ENCODE measurements around the gene EFNA4.

Gene EFNA4

DNA sequence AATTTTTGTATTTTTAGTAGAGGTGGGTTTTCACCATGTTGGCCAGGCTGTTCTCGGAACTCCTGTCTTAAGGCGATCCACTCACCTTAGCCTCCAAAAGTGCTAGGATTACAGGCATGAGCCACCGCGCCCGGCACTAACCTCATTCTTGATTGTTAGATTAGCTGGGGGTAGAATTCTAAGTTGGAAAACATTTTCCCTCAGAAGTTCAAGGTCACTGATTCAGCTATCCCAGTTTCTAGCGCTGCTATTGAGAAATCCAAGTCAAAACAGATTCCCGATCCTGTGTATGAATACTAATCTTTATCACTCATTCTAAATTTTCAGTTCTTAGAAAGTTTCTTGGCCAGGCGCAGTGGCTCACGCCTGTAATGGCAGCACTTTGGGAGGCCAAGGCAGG, 39.8 kb downstream of the EFNA4 start:
- Histone ChIP-seq H3K9me3 (ENCODE audit: control insufficient read depth, insufficient read depth, low read depth, low read length) (no peaks in the 10 kb centered on the region), H3K27ac (ENCODE audit: low read depth, low read length) (no peak overlapping the region), H3K4me1 (ENCODE audit: control insufficient read depth, insufficient read depth, low read length) (no peaks in the 10 kb centered on the region), H3K9ac (ENCODE audit: low read length) (no peak overlapping the region), H3K27me3 (ENCODE audit: control insufficient read depth, insufficient read depth, low read length) (no peaks in the 10 kb centered on the region; the same call in 1 of the 2 replicates), H3K36me3 (ENCODE audit: control insufficient read depth, insufficient read depth, low read length) (no peaks in the 10 kb centered on the region), H3K4me3 (ENCODE audit: low read depth, low read length) (no peak overlapping the region)

DNA sequence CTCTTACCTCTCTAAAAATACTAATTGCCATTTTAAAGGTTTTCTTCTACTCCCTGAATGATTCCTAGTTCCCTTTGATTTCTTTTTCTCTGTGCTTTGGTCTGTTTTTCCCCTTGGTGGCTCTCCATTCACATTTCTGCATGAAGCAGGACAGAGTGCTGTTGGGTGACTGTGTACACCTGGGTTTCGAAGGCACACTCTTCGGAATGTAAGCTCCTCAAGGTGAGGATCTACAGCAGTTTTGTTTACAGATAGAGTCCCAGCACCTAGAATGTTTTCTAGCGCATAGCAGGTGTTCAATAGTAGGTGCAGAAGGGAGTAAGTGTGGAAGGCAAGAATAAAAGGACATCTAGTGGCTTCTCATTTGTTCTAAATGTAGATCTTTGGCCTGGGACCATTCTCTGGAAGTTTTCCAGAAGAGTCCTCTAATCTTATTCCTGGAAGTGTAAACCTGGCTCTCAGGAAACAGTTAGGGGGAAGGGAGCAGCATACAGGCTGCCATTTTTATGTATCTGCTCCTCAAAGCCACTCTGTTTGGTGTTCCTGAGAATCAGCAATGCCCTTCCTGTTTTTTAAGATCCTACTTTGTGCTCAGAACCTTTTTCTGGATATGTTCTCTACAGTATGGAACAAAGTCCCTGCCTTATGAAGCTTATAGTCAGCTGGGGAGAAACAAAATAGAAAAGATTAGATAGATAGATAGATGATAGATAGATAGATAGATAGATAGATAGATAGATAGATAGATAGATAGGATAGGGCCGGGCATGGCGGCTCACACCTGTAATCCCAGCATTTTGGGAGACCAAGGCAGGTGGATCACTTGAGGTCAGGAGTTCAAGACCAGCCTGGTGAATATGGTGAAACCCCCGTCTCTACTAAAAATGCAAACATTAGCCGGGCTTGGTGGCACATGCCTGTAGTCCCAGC, 41.3 kb downstream of the EFNA4 start:
- Histone ChIP-seq H3K9me3 (ENCODE audit: control insufficient read depth, insufficient read depth, low read depth, low read length) (no peaks in the 10 kb centered on the region), H3K4me1 (ENCODE audit: control insufficient read depth, insufficient read depth, low read length) (no peaks in the 10 kb centered on the region), H3K4me3 (ENCODE audit: low read depth, low read length) (no peak overlapping the region), H3K27ac (ENCODE audit: low read depth, low read length) (no peak overlapping the region), H3K9ac (ENCODE audit: low read length) (no peak overlapping the region), H3K27me3 (ENCODE audit: control insufficient read depth, insufficient read depth, low read length) (no peaks in the 10 kb centered on the region; the same call in 1 of the 2 replicates), H3K36me3 (ENCODE audit: control insufficient read depth, insufficient read depth, low read length) (no peaks in the 10 kb centered on the region)

DNA sequence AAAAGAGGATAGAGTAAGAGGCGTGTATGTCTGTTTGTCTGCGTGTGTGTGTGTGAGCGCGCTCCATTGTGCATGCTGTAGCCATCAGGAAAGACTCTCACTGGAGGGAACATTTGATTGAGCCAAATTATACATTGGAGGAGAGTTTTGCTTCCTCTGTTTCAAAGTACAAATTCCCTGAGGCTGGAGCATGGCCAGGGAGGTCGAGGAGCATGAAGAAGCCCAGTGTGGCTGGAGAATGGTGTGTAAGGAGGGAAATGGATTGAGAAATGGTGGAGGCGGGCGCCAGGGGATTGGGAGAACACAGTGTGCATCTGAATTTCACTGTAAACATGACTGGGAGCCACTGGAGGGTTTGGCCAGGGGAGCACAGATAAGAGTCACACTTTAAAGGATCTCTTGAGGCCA, 42.1 kb downstream of the EFNA4 start:
- H3K4me3 ChIP-seq (ENCODE audit: low read depth, low read length) = no peak overlapping the region
- H3K27ac ChIP-seq (ENCODE audit: low read depth, low read length) = no peak overlapping the region
- H3K9ac ChIP-seq (ENCODE audit: low read length) = no peak overlapping the region
- no peaks in the 10 kb centered on the region; the same call in 1 of the 2 replicates for H3K27me3 ChIP-seq (ENCODE audit: control insufficient read depth, insufficient read depth, low read length)
- no peaks in the 10 kb centered on the region for H3K36me3 ChIP-seq (ENCODE audit: control insufficient read depth, insufficient read depth, low read length)
- no peaks in the 10 kb centered on the region for H3K9me3 ChIP-seq (ENCODE audit: control insufficient read depth, insufficient read depth, low read depth, low read length)
- no peaks in the 10 kb centered on the region for H3K4me1 ChIP-seq (ENCODE audit: control insufficient read depth, insufficient read depth, low read length)

DNA sequence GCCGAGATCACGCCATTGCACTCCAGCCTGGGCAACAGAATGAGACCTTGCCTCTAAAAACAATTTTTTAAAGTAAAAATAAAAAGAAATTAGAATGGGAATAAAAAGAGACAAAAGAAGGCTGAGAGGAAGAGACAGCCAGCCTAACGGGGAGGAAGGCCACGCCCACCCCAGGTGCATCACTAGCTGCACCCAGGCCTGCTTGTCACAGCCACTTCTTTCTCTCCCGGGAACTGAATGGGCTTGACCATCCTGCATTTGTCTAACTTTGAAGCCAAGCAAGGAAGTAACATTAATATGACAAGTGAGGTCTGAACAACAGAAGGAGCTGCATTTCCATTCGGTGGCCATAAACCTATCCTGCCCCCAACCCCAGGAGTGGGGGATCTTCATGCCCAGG, 43.3 kb downstream of the EFNA4 start:
- H3K36me3 ChIP-seq (ENCODE audit: control insufficient read depth, insufficient read depth, low read length) = no peaks in the 10 kb centered on the region
- H3K27ac ChIP-seq (ENCODE audit: low read depth, low read length) = no peak overlapping the region
- no peak overlapping the region for H3K9ac ChIP-seq (ENCODE audit: low read length)
- H3K4me3 ChIP-seq (ENCODE audit: low read depth, low read length) = no peak overlapping the region
- H3K9me3 ChIP-seq (ENCODE audit: control insufficient read depth, insufficient read depth, low read depth, low read length) = no peaks in the 10 kb centered on the region
- H3K4me1 ChIP-seq (ENCODE audit: control insufficient read depth, insufficient read depth, low read length) = peaks cover under 1% of the 10 kb centered on the region
- H3K27me3 ChIP-seq (ENCODE audit: control insufficient read depth, insufficient read depth, low read length) = no peaks in the 10 kb centered on the region; the same call in 1 of the 2 replicates

DNA sequence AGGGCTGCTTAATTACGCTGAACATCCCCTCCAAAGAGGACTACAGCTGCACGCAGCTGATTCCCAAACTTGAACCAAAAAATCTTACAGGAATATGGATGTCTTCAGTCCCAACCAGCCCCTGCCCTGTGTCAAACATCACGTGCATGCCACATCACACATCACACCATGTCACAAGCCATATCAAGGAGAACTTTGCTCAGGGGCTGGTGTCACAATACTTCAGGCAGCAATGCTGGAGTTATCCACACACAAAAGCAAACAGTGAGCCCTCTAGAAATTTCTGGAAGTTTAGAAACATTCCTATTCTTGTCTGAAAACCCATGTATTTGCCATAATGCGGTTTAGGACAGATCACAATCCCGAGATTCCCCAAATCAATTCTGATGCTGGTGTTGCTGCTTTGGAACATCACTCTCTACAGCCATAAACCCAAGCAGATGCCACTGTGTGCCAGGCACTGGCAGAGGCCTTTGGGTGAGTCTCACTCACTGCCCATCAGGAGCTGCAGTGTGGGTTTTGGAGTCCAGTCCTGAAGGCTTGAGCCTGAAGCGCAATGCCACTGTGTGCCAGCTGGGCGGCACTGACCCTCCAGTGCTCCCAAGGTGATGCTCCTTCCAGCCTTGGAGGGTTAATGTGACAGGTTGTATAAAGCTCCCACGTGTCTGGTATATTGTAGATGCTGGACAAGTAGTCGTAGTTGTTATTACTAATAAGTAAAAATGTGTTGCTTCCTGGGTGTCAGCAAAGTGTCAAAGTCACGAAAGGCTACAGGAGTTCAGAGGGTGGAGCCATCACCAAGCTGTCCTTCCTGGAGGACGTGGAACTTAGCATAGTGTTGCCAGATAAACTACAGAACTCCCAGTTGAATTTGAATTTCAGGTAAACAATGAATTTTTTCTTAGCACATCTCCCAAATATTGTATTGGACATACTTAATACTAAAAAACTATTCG, 44.0 kb downstream of the EFNA4 start:
- H3K9me3 ChIP-seq (ENCODE audit: control insufficient read depth, insufficient read depth, low read depth, low read length) = no peaks in the 10 kb centered on the region
- H3K4me1 ChIP-seq (ENCODE audit: control insufficient read depth, insufficient read depth, low read length) = peaks cover 5% of the 10 kb centered on the region
- no peaks in the 10 kb centered on the region for H3K36me3 ChIP-seq (ENCODE audit: control insufficient read depth, insufficient read depth, low read length)
- H3K9ac ChIP-seq (ENCODE audit: low read length) = no peak overlapping the region
- H3K4me3 ChIP-seq (ENCODE audit: low read depth, low read length) = no peak overlapping the region
- H3K27ac ChIP-seq (ENCODE audit: low read depth, low read length) = no peak overlapping the region
- H3K27me3 ChIP-seq (ENCODE audit: control insufficient read depth, insufficient read depth, low read length) = no peaks in the 10 kb centered on the region; the same call in 1 of the 2 replicates

DNA sequence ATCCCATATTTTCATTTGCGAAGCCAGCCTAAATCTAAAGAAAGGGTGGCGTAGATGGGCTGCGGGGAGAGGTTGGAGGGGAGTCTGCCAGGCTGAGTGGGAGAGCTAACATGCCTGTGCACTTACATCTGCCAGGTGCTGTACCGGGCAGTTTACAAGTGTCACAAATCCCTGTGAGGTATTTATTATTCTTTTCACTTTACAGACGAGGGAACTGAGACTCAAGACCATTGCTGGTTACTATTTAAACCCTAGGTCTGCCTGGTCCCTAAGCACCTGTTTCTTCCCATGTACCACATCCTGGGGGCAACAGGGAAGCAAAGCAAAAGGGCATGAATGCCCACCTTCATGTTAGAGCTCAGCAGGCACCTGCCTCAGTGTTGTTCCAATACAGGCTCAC, 44.8 kb downstream of the EFNA4 start:
- H3K27me3 ChIP-seq (ENCODE audit: control insufficient read depth, insufficient read depth, low read length) = no peaks in the 10 kb centered on the region; the same call in 1 of the 2 replicates
- H3K9ac ChIP-seq (ENCODE audit: low read length) = no peak overlapping the region
- H3K4me3 ChIP-seq (ENCODE audit: low read depth, low read length) = no peak overlapping the region
- H3K27ac ChIP-seq (ENCODE audit: low read depth, low read length) = no peak overlapping the region
- H3K4me1 ChIP-seq (ENCODE audit: control insufficient read depth, insufficient read depth, low read length) = peaks cover 5% of the 10 kb centered on the region
- H3K9me3 ChIP-seq (ENCODE audit: control insufficient read depth, insufficient read depth, low read depth, low read length) = no peaks in the 10 kb centered on the region
- no peaks in the 10 kb centered on the region for H3K36me3 ChIP-seq (ENCODE audit: control insufficient read depth, insufficient read depth, low read length)

DNA sequence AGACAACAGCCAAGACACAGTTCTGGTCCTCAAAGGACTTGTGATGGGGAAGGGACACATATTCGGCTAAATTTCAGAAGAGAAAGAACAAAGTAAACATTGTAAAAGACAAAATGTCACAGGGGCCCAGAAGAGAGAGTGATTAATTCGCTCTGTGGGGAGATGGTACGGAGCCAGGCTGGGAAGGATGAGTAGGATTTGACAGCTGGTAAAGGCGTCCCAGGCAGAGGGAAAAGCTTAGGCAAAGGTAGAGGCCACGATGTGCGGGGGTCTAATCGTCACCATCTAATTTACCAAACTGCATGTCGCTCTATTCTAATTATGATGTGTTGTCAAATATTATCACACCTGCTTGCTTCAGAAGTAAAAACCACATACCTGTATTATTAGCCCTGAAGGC, 46.8 kb downstream of the EFNA4 start:
- no peaks in the 10 kb centered on the region for H3K9me3 ChIP-seq (ENCODE audit: control insufficient read depth, insufficient read depth, low read depth, low read length)
- no peaks in the 10 kb centered on the region for H3K36me3 ChIP-seq (ENCODE audit: control insufficient read depth, insufficient read depth, low read length)
- no peak overlapping the region for H3K4me3 ChIP-seq (ENCODE audit: low read depth, low read length)
- no peaks in the 10 kb centered on the region; the same call in 1 of the 2 replicates for H3K27me3 ChIP-seq (ENCODE audit: control insufficient read depth, insufficient read depth, low read length)
- H3K27ac ChIP-seq (ENCODE audit: low read depth, low read length) = no peak overlapping the region
- H3K9ac ChIP-seq (ENCODE audit: low read length) = no peak overlapping the region
- H3K4me1 ChIP-seq (ENCODE audit: control insufficient read depth, insufficient read depth, low read length) = peaks cover 5% of the 10 kb centered on the region

DNA sequence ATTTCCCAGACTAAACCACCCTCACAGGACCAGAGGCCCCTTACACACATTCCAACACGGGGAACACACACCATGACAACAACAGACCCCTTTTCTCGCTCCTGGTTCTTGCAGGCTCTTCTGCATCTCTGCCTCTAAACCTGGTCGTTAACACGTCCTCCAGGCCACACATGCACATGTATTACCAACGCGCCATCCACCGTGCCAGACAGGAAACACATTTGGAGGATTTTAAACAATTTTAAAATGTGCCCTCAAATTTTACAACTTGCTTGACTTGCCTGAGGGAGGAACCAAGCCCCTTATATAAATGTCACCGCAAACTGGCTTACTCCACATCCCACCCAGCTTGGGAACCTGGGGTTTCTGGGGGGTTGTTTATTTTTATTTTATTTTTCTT, 47.3 kb downstream of the EFNA4 start:
- Histone ChIP-seq H3K4me3 (ENCODE audit: low read depth, low read length) (no peak overlapping the region), H3K4me1 (ENCODE audit: control insufficient read depth, insufficient read depth, low read length) (peaks cover 5% of the 10 kb centered on the region), H3K36me3 (ENCODE audit: control insufficient read depth, insufficient read depth, low read length) (no peaks in the 10 kb centered on the region), H3K9me3 (ENCODE audit: control insufficient read depth, insufficient read depth, low read depth, low read length) (no peaks in the 10 kb centered on the region), H3K27ac (ENCODE audit: low read depth, low read length) (no peak overlapping the region), H3K9ac (ENCODE audit: low read length) (no peak overlapping the region), H3K27me3 (ENCODE audit: control insufficient read depth, insufficient read depth, low read length) (no peaks in the 10 kb centered on the region)

DNA sequence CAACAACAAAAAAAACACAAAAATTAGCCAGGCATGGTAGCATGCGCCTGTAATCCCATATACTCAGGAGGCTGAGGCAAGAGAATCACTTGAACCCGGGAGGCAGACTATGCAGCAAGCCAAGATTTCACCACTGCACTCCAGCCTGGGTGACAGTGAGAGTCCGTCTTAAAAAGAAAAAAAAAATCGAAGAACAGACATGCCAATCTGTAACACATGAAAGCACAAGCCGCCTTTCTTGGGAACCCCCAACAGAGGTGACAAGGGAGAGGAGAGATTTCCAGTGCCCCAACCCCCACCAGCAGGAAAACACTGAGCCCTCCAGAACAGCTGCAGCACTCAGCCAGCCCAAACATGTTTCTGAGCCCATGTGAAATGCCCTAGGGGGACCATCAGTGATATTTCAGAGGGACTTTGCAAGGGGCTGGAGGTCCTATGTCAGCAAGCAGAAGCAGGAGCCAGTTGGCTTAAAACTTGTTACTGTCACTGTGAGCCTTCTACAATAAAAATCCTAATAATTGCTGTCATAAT, 50.0 kb downstream of the EFNA4 start:
- H3K4me3 ChIP-seq (ENCODE audit: low read depth, low read length) = no peak overlapping the region
- H3K9me3 ChIP-seq (ENCODE audit: control insufficient read depth, insufficient read depth, low read depth, low read length) = no peaks in the 10 kb centered on the region
- H3K4me1 ChIP-seq (ENCODE audit: control insufficient read depth, insufficient read depth, low read length) = peaks cover 5% of the 10 kb centered on the region
- H3K27me3 ChIP-seq (ENCODE audit: control insufficient read depth, insufficient read depth, low read length) = no peaks in the 10 kb centered on the region
- H3K9ac ChIP-seq (ENCODE audit: low read length) = no peak overlapping the region
- H3K36me3 ChIP-seq (ENCODE audit: control insufficient read depth, insufficient read depth, low read length) = no peaks in the 10 kb centered on the region
- H3K27ac ChIP-seq (ENCODE audit: low read depth, low read length) = no peak overlapping the region

DNA sequence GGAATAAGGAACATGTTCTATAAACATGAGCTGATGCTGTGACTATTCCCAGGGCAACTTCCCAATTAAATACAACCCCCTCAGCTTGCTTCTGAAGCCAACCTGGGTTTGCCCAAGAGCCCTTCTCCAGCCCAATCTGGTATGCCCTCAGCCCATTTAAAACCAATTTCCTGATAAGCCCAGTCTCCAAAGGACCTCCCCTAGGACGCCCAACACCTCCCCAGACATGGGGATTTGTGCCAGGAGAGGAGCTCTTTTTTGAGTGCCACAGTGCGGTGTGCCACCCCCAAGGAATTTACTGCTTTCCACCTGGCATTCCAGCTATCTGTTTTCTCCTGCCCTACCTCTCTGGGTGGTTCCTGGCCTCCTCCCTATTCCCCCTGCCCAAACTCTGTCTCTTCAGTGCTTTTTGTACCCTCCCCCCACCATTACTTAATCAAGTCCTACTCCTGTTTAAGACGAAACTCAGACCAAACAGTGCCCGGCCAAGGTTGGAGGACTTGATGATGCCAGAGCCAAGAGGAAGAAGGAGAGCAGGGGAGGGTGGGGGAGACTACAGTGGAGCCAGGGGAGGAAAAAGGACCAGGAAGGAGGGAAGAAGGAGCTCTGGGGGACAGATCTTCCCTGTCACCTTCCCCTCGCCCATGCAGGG, 52.7 kb downstream of the EFNA4 start:
- H3K4me3 ChIP-seq (ENCODE audit: low read depth, low read length) = no peak overlapping the region
- no peaks in the 10 kb centered on the region for H3K9me3 ChIP-seq (ENCODE audit: control insufficient read depth, insufficient read depth, low read depth, low read length)
- no peak overlapping the region for H3K27ac ChIP-seq (ENCODE audit: low read depth, low read length)
- H3K4me1 ChIP-seq (ENCODE audit: control insufficient read depth, insufficient read depth, low read length) = peaks cover 5% of the 10 kb centered on the region
- H3K9ac ChIP-seq (ENCODE audit: low read length) = no peak overlapping the region
- no peaks in the 10 kb centered on the region for H3K36me3 ChIP-seq (ENCODE audit: control insufficient read depth, insufficient read depth, low read length)
- peaks cover 11% of the 10 kb centered on the region for H3K27me3 ChIP-seq (ENCODE audit: control insufficient read depth, insufficient read depth, low read length)
